ENCODE measurements around the gene NRXN3. TPM values are rescaled to one million over a fixed set of nuclear protein-coding genes. Genes with fewer than 3 reads are reported as not detected.

The NRXN3 gene
- total and polyA plus RNA-seq, 2 donors (not counting 1 experiment from before 2014, with no cell fraction given), result not detected

- no peak for TF ChIP-seq CTCF (IDR thresholded peaks at IDR 0.05)
- TF ChIP-seq EZH2 (IDR thresholded peaks at IDR 0.05; ENCODE audit: borderline replicate concordance, insufficient read depth, low read depth, low read length, poor library complexity, severe bottlenecking), result no peak
- H3K27ac Mint-ChIP-seq, result no peak overlapping the region
- ChIA-PET CTCF (interaction anchor here (2.2 kb wide), 1 partner anchor 16 kb away, joined by 7 read pairs; no protein-coding TSS in a partner anchor), POLR2A (interaction anchor here (0.7 kb wide), 1 partner anchor 1279 kb away, joined by 4 read pairs; no protein-coding TSS in a partner anchor)
- Histone ChIP-seq H2AFZ (ENCODE audit: insufficient read depth, low read depth, low read length, poor library complexity, severe bottlenecking) (no peak overlapping the region), H3K36me3 (replicated peaks in 1 of 2; ENCODE audit: control extremely low read depth in 1 of 2, control insufficient read depth in 1 of 2, extremely low read depth in 1 of 2, insufficient read depth in 2 of 2, low read length in 1 of 2) (no peaks in the 10 kb centered on the region), H3K27me3 (replicated peaks in 1 of 4; ENCODE audit: control extremely low read depth in 1 of 4, control insufficient read depth in 3 of 4, insufficient read depth in 4 of 4, low read length in 3 of 4) (no peaks in the 10 kb centered on the region), H3K79me2 (ENCODE audit: control insufficient read depth, insufficient read depth, low read length) (no peaks in the 10 kb centered on the region), H3K4me3 (ENCODE audit: control extremely low read depth in 1 of 5, extremely low read depth in 1 of 5, insufficient read depth in 1 of 5, low read depth in 2 of 5, low read length in 4 of 5) (no peak overlapping the region), H3K4me2 (replicated peaks; ENCODE audit: low read depth, low read length, poor library complexity, severe bottlenecking) (no peak overlapping the region), H3K4me1 (ENCODE audit: control insufficient read depth in 2 of 2, insufficient read depth in 2 of 2, low read length in 2 of 2) (no peaks in the 10 kb centered on the region), H4K20me1 (ENCODE audit: control insufficient read depth, insufficient read depth, low read length, poor library complexity, severe bottlenecking) (no peaks in the 10 kb centered on the region), H3K27ac (ENCODE audit: low read length in 2 of 2) (no peak overlapping the region), H3K9ac (ENCODE audit: low read length) (no peak overlapping the region), H3K9me3 (ENCODE audit: control extremely low read depth in 1 of 3, control insufficient read depth in 2 of 3, insufficient read depth in 1 of 3, low read length in 2 of 3) (peaks cover 0 to 3% (median 0%) of the 10 kb centered on the region in 3 donors)
- intact Hi-C loops (cut with micrococcal nuclease), result no loop called here
- WGBS (ENCODE audit: insufficient coverage), result no CpG with 5 or more reads among the region's 2 CpGs
- peaks cover 6% of the 10 kb centered on the region for H3K27me3 Mint-ChIP-seq
- DNase-seq, result no peak
- no peaks in the 10 kb centered on the region for H3K9me3 Mint-ChIP-seq (ENCODE audit: insufficient read depth)
- no peak overlapping the region for H3K4me3 Mint-ChIP-seq
- ATAC-seq (ENCODE audit: low read depth), result no peak
- no peaks in the 10 kb centered on the region for H3K4me1 Mint-ChIP-seq
Observed at GRCh38 chr14:78614593-78614992, 444.4 kb downstream of the NRXN3 start.

- intact Hi-C loops (cut with micrococcal nuclease), result no loop called here
- Histone ChIP-seq H4K20me1 (ENCODE audit: control insufficient read depth, insufficient read depth, low read length, poor library complexity, severe bottlenecking) (no peaks in the 10 kb centered on the region), H3K4me2 (replicated peaks; ENCODE audit: low read depth, low read length, poor library complexity, severe bottlenecking) (no peak overlapping the region), H3K27me3 (replicated peaks in 1 of 4; ENCODE audit: control extremely low read depth in 1 of 4, control insufficient read depth in 3 of 4, insufficient read depth in 4 of 4, low read length in 3 of 4) (no peaks in the 10 kb centered on the region), H3K4me1 (ENCODE audit: control insufficient read depth in 2 of 2, insufficient read depth in 2 of 2, low read length in 2 of 2) (no peaks in the 10 kb centered on the region), H3K9ac (ENCODE audit: low read length) (no peak overlapping the region), H3K79me2 (ENCODE audit: control insufficient read depth, insufficient read depth, low read length) (no peaks in the 10 kb centered on the region), H3K27ac (ENCODE audit: low read length in 2 of 2) (no peak overlapping the region), H2AFZ (ENCODE audit: insufficient read depth, low read depth, low read length, poor library complexity, severe bottlenecking) (no peak overlapping the region), H3K9me3 (ENCODE audit: control extremely low read depth in 1 of 3, control insufficient read depth in 2 of 3, insufficient read depth in 1 of 3, low read length in 2 of 3) (no peaks in the 10 kb centered on the region), H3K36me3 (replicated peaks in 1 of 2; ENCODE audit: control extremely low read depth in 1 of 2, control insufficient read depth in 1 of 2, extremely low read depth in 1 of 2, insufficient read depth in 2 of 2, low read length in 1 of 2) (no peaks in the 10 kb centered on the region), H3K4me3 (ENCODE audit: control extremely low read depth in 1 of 5, extremely low read depth in 1 of 5, insufficient read depth in 1 of 5, low read depth in 2 of 5, low read length in 4 of 5) (no peak overlapping the region)
- H3K4me1 Mint-ChIP-seq, result no peaks in the 10 kb centered on the region
- H3K27me3 Mint-ChIP-seq, result no peaks in the 10 kb centered on the region
- WGBS (ENCODE audit: insufficient coverage), result no CpG with 5 or more reads among the region's 5 CpGs
- H3K27ac Mint-ChIP-seq, result no peak overlapping the region
- TF ChIP-seq EZH2 (IDR thresholded peaks at IDR 0.05; ENCODE audit: borderline replicate concordance, insufficient read depth, low read depth, low read length, poor library complexity, severe bottlenecking) (no peak), CTCF (IDR thresholded peaks at IDR 0.05) (no peak)
- ATAC-seq (ENCODE audit: low read depth) (no peak), DNase-seq (no peak)
- no peak overlapping the region for H3K4me3 Mint-ChIP-seq
- no peaks in the 10 kb centered on the region for H3K9me3 Mint-ChIP-seq (ENCODE audit: insufficient read depth)
- ChIA-PET POLR2A (no interaction called here), CTCF (no interaction called here)
Observed at GRCh38 chr14:78617735-78618134, 447.6 kb downstream of the NRXN3 start.
